GM08714 (cell line): Measurements from ENCODE around the gene FUT2.
"Not testable (repeated sequence)": the region's sequence is repeated elsewhere in the genome, so short reads cannot be mapped to it uniquely, and the experiment has no call there.

ENCODE experiments used
- H3K4me3 ChIP-seq: fragments of 200-500 bp; sonication (Bioruptor generic); 2 replicates; pipeline ENCODE4 v1.5.1; 2014; ENCODE audit warnings: mild to moderate bottlenecking, low read length, inconsistent platforms
- ZNF274 ChIP-seq: IDR thresholded peaks from 2 replicates; pipeline ENCODE4 v1.6.1; 2012; ENCODE audit warnings: mild to moderate bottlenecking, low read depth, low read length

The FUT2 gene

GRCh38 chr19:48680436-48681126, 15.2 kb upstream of the FUT2 start:
- TF ChIP-seq ZNF274 = no peak
- H3K4me3 ChIP-seq = no peak overlapping the region

DNA sequence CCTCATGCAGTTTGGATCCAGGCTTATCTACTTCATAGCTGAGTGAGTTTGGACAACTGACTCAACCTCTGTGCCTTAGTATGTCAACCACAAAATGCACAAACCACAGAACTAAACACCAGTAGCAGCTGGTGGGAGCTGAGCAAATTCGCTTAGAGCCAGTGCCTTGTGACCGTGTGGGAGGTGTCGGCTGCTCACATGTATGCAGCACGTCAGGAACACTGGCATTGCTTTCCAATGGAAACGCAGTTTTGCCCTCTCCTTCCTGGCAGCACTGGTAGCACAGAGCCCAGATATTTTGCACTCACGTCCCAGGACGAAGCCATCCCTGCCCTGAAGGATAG, 14.7 kb upstream of the FUT2 start:
- H3K4me3 ChIP-seq = no peak overlapping the region
- no peak for TF ChIP-seq ZNF274

GRCh38 chr19:48683349-48683748, 12.4 kb upstream of the FUT2 start:
- TF ChIP-seq ZNF274 = no peak
- H3K4me3 ChIP-seq = no peak overlapping the region

DNA sequence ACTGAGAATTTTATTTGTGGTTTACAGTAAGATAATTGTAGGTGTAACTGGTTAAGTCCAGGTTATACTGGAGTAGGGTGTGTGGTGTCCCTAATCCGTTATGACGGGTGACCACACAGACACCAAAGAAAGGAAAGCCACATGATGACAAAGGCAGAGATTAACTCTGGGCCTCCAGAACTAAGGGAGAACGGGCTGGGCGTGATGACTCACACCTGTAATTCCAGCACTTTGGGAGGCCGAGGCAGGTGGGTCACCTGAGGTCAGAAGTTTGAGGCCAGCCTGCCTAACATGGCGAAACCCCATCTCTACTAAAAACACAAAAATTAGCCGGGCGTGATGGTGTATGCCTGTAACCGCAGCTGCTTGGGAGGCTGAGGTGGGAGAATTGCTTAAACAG, 10.2 kb upstream of the FUT2 start:
- H3K4me3 ChIP-seq = no peak overlapping the region
- TF ChIP-seq ZNF274 = no peak

GRCh38 chr19:48686088-48686487, 9.7 kb upstream of the FUT2 start:
- H3K4me3 ChIP-seq = no peak overlapping the region
- no peak for TF ChIP-seq ZNF274

- not testable (repeated sequence) for H3K4me3 ChIP-seq
These were observed 9.1 kb upstream of the FUT2 start for GRCh38 chr19:48686637-48687036.

GRCh38 chr19:48687776-48688175, 8.0 kb upstream of the FUT2 start:
- H3K4me3 ChIP-seq = no peak overlapping the region
- TF ChIP-seq ZNF274 = no peak

DNA sequence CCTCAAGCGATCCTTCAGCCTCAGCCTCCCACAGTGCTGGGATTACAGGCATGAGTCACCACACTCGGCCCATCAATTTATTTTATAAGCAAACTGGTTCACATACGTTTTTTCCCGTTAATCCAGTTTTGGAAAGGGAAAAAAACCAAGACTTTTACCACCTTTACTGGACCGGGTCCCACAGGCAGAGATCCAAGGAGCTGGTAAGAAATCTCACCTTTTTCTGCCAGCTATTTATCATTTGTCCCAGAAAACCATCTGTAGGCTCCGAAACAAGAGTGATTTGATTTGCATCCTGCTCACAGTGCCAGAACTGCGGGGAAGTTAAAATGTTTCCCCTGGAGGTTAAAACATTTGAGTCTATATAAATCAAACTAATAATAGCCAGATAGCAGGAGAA, 6.3 kb upstream of the FUT2 start:
- H3K4me3 ChIP-seq = no peak overlapping the region
- TF ChIP-seq ZNF274 = no peak

DNA sequence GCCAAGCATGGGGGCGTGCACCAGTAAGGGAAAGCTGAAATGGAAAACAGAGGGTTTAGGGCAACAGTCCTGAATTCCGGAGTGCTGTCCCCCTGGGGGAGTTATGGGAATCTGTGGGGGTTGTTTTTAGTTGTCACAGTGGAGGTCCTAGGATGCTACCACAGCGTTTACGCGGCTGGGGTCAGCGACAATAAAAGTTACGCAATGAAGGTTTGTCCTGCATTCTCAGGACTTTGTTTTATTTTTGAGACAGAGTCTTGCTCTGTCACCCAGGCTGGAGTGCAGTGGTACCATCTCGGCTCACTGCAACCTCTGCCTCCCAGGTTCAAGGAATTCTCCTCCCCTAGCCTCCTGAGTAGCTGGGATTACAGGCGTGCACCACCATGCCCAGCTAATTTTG, 2.1 kb upstream of the FUT2 start:
- H3K4me3 ChIP-seq = not testable (repeated sequence)

GRCh38 chr19:48696353-48697010, 711 bp downstream of the FUT2 start:
- TF ChIP-seq ZNF274 = no peak
- H3K4me3 ChIP-seq = no peak overlapping the region

DNA sequence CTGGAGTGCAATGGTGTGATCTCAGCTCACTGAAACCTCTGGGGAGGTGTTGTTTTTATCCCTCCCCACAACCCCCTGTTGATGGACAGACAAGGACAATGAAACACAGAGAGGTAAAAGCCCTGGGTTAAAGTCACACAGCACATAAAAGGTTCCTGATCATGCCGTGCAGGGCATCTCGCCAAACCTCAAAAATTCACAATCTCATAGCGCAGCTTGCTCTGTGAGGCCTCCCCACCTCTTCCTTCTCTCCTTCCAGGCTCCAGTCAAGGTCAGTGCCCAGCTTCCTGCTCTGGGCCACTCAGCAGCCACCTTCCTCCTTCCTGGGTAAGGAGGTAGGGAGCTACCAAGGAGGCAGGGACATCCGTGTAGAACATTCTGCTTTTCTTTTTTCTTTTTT, 2.3 kb downstream of the FUT2 start:
- TF ChIP-seq ZNF274 = no peak

DNA sequence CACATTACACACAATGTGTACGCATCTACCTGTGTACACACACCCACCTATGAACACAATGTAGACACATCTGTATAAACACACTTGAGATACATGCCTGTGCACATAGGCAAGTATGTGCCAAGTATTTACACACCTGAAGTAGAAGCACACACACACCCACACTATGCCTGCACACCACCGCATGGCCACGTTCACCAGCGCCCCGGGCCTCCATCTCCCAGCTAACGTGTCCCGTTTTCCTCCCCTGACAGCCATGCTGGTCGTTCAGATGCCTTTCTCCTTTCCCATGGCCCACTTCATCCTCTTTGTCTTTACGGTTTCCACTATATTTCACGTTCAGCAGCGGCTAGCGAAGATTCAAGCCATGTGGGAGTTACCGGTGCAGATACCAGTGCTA, 6.9 kb downstream of the FUT2 start:
- TF ChIP-seq ZNF274 = no peak
- H3K4me3 ChIP-seq = no peak overlapping the region

More for the DNA sequence above, 2.3 kb downstream of the FUT2 start:
- H3K4me3 ChIP-seq = no peak overlapping the region

GRCh38 chr19:48703316-48703715, 7.5 kb downstream of the FUT2 start:
- no peak overlapping the region for H3K4me3 ChIP-seq
- TF ChIP-seq ZNF274 = no peak

DNA sequence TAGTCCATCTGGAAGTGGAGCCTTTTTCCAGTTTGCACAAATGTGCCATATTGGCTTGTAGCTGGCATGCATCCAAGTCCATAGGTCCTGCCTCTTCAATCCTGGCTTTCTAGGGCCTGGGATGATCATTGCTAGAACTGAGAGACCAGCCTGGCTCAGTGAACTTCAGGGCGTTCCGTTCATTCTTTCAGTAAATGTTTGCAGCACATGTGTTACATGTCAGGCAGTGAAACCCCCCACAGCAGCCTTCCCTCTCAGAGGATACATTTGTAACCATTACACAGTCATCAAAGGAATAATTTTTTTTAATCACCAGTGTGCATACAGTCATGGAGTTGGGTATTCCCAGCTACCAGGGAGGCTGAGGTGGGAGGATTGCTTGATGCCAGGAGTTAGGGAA, 9.7 kb downstream of the FUT2 start:
- TF ChIP-seq ZNF274 = no peak
- H3K4me3 ChIP-seq = no peak overlapping the region

DNA sequence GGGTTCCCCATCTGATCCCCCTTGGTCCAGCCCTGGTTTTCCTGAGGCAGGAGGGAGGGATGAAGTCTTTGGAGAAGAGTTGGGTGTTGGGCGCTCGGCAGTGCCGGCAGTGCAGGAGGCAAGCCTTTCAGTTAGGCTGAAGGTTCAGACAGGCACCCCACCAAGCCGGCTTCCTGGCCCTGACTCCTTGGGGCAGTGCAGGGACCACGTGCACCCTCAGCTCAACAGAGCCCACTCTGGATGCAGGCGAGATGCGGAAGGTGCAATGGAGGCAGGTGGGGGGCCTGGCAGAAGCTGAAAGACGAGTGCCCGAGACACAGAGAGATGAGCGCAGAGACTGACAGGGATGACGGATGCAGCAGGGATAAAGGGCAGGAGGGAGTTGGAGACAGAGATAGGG, 12.7 kb downstream of the FUT2 start:
- TF ChIP-seq ZNF274 = no peak
- no peak overlapping the region for H3K4me3 ChIP-seq

GRCh38 chr19:48711106-48711662, 15.4 kb downstream of the FUT2 start:
- TF ChIP-seq ZNF274 = no peak
- H3K4me3 ChIP-seq = no peak overlapping the region
